Keratinocyte (primary cell): Measurements from ENCODE around the gene NDUFA7.

Experiments
- CTCF ChIP-seq, 3 experiments: IDR thresholded peaks in 1 of 3; conservative IDR thresholded peaks in 1 of 3; optimal IDR thresholded peaks in 1 of 3; 2 replicates in 2 of 3; 3 replicates in 1 of 3; pipeline versions ENCODE3 to v1.5.1; 2011; ENCODE audit warnings: low read length in 3 of 3, mild to moderate bottlenecking in 3 of 3, moderate library complexity in 2 of 3, control low read depth in 1 of 3, inconsistent platforms in 1 of 3; ENCODE audit not compliant: insufficient read depth in 2 of 3; ENCODE audit errors: extremely low read depth in 1 of 3
- EZH2 ChIP-seq: IDR thresholded peaks from one replicate; pipeline ENCODE4 v1.6.1; 2012; ENCODE audit warnings: inconsistent platforms, mild to moderate bottlenecking, low read length, moderate library complexity

DNA sequence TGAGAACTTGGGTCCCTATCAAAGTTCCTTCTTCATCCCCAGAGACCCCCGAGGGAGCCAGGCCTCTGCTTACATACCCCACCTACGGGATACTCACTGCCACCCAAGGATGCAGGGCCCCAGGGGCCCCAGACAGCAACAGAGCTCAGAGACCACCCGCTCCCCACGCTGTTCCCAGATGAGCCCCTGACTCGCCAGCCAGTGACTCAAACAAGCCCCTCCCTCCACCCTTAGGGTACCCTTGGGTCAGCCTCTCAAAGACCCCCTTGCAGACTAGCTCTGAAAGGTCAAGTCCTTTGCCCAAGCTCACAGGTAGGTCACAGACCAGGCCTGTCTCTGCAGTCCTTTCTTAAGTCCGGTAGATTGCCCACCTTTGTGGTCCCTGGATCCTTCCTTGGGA lies 58.7 kb downstream of the NDUFA7 start:
- no peak for TF ChIP-seq CTCF (optimal IDR thresholded peaks at IDR 0.05 in 1 of 3, IDR thresholded peaks at IDR 0.05 in 1 of 3, conservative IDR thresholded peaks at IDR 0.05 in 1 of 3; ENCODE audit: extremely low read depth in 1 of 3, insufficient read depth in 2 of 3, low read length in 3 of 3)
- no peak for TF ChIP-seq EZH2
